Urinary bladder (tissue), 4 donors: Measurements from ENCODE around the gene SPATA12. TPM values are rescaled to one million over a fixed set of nuclear protein-coding genes. Genes with fewer than 3 reads are reported as not detected.
"Not testable (repeated sequence)": the region's sequence is repeated elsewhere in the genome, so short reads cannot be mapped to it uniquely, and the experiment has no call there.

Experiments
- DNase-seq: peaks from one replicate; pipeline ENCODE4 v3.0.0-alpha.2; 2015; ENCODE audit errors: extremely low spot score
- H3K27ac ChIP-seq: one replicate; pipeline ENCODE4 v1.5.1; 2013; ENCODE audit warnings: low read depth, mild to moderate bottlenecking, moderate library complexity
- H3K36me3 ChIP-seq: one replicate; pipeline ENCODE4 v1.6.1; 2013; ENCODE audit warnings: mild to moderate bottlenecking, moderate library complexity; ENCODE audit not compliant: insufficient read depth
- H3K4me1 ChIP-seq: one replicate; pipeline ENCODE4 v1.6.1; 2013; ENCODE audit warnings: mild to moderate bottlenecking, moderate library complexity; ENCODE audit not compliant: insufficient read depth
- H3K4me3 ChIP-seq: one replicate; pipeline ENCODE4 v1.5.1; 2013; ENCODE audit warnings: low read depth, low read length
- WGBS: extraction: QIAGEN DNeasy Blood & Tissue Kit; methylation state at CpG from one replicate; pipeline ENCODE4 v1.1.7; 2013; 5-methylcytosine and 5-hydroxymethylcytosine counted together
- polyA plus RNA-seq: library from polyadenylated mRNA; stranded (reverse); fragments of 200-250 nt; gene quantifications from one replicate; pipeline ENCODE4 v1.2.3, GENCODE V29; 2013
- total RNA-seq: library from RNA; depleted of rRNA; stranded (reverse); fragments of >200 nt; gene quantifications from one replicate; pipeline ENCODE4 v1.2.3, GENCODE V29; 2014
- donor health status: healthy with polysubstance abuse.
- donor health status: healthy.

The SPATA12 gene
- total and polyA plus RNA-seq, 2 donors, result 0.09 TPM; not detected in 1

- DNase-seq, result no peak
- 60% methylated on average over 3 of the region's 3 CpGs for WGBS
- Histone ChIP-seq H3K27ac (no peak overlapping the region), H3K4me1 (no peaks in the 10 kb centered on the region), H3K4me3 (no peak overlapping the region), H3K36me3 (no peaks in the 10 kb centered on the region)
Observed at GRCh38 chr3:57081173-57081572, 20.7 kb downstream of the SPATA12 start.

GRCh38 chr3:57082481-57082880 lies 22.0 kb downstream of the SPATA12 start:
- 95% methylated on average over 6 of the region's 6 CpGs for WGBS
- Histone ChIP-seq H3K4me3 (no peak overlapping the region), H3K4me1 (no peaks in the 10 kb centered on the region), H3K36me3 (no peaks in the 10 kb centered on the region), H3K27ac (no peak overlapping the region)
- DNase-seq, result no peak

- H3K4me1 ChIP-seq, H3K36me3 ChIP-seq, H3K27ac ChIP-seq, DNase-seq, H3K4me3 ChIP-seq: not testable (repeated sequence)
- 92% methylated on average over 16 of the region's 16 CpGs for WGBS
Observed at GRCh38 chr3:57083266-57083995, 23.0 kb downstream of the SPATA12 start.

GRCh38 chr3:57085211-57085610 lies 24.7 kb downstream of the SPATA12 start:
- Histone ChIP-seq H3K4me1 (no peaks in the 10 kb centered on the region), H3K36me3 (no peaks in the 10 kb centered on the region), H3K27ac (no peak overlapping the region), H3K4me3 (no peak overlapping the region)
- WGBS, result 94% methylated on average over 4 of the region's 4 CpGs
- DNase-seq, result no peak

- no peaks in the 10 kb centered on the region for H3K4me1 ChIP-seq
- H3K36me3 ChIP-seq, result no peaks in the 10 kb centered on the region
- no peak overlapping the region for H3K27ac ChIP-seq
- no peak overlapping the region for H3K4me3 ChIP-seq
- no peak for DNase-seq
Observed at GRCh38 chr3:57086201-57086600, 25.7 kb downstream of the SPATA12 start.

GRCh38 chr3:57087361-57088092 lies 27.1 kb downstream of the SPATA12 start:
- no peaks in the 10 kb centered on the region for H3K36me3 ChIP-seq
- H3K27ac ChIP-seq, result no peak overlapping the region
- H3K4me1 ChIP-seq, result no peaks in the 10 kb centered on the region
- no peak for DNase-seq
- no peak overlapping the region for H3K4me3 ChIP-seq
- WGBS, result 96% methylated on average over 1 of the region's 1 CpG

GRCh38 chr3:57088503-57088902 lies 28.0 kb downstream of the SPATA12 start:
- Histone ChIP-seq H3K4me1 (no peaks in the 10 kb centered on the region), H3K27ac (no peak overlapping the region), H3K4me3 (no peak overlapping the region), H3K36me3 (no peaks in the 10 kb centered on the region)
- DNase-seq, result no peak
- 75% methylated on average over 5 of the region's 5 CpGs for WGBS

GRCh38 chr3:57089043-57089442 lies 28.6 kb downstream of the SPATA12 start:
- no peak for DNase-seq
- H3K4me3 ChIP-seq, result no peak overlapping the region
- 96% methylated on average over 4 of the region's 4 CpGs for WGBS
- no peaks in the 10 kb centered on the region for H3K36me3 ChIP-seq
- H3K27ac ChIP-seq, result no peak overlapping the region
- no peaks in the 10 kb centered on the region for H3K4me1 ChIP-seq

GRCh38 chr3:57091521-57092273 lies 31.2 kb downstream of the SPATA12 start:
- no peak overlapping the region for H3K27ac ChIP-seq
- DNase-seq, result no peak
- no peaks in the 10 kb centered on the region for H3K36me3 ChIP-seq
- no peaks in the 10 kb centered on the region for H3K4me1 ChIP-seq
- WGBS, result 55% methylated on average over 3 of the region's 3 CpGs
- H3K4me3 ChIP-seq, result no peak overlapping the region

- no peak for DNase-seq
- no peaks in the 10 kb centered on the region for H3K4me1 ChIP-seq
- no peak overlapping the region for H3K4me3 ChIP-seq
- H3K36me3 ChIP-seq, result no peaks in the 10 kb centered on the region
- H3K27ac ChIP-seq, result no peak overlapping the region
Observed at GRCh38 chr3:57093489-57093888, 33.0 kb downstream of the SPATA12 start.

GRCh38 chr3:57093971-57094535 lies 33.6 kb downstream of the SPATA12 start:
- Histone ChIP-seq H3K27ac (no peak overlapping the region), H3K4me1 (no peaks in the 10 kb centered on the region), H3K36me3 (no peaks in the 10 kb centered on the region), H3K4me3 (no peak overlapping the region)
- no peak for DNase-seq
- WGBS, result 64% methylated on average over 6 of the region's 6 CpGs

- WGBS, result 62% methylated on average over 4 of the region's 4 CpGs
- Histone ChIP-seq H3K27ac (no peak overlapping the region), H3K4me1 (no peaks in the 10 kb centered on the region), H3K4me3 (no peak overlapping the region), H3K36me3 (no peaks in the 10 kb centered on the region)
- no peak for DNase-seq
Observed at GRCh38 chr3:57094575-57094974, 34.1 kb downstream of the SPATA12 start.

GRCh38 chr3:57095363-57095762 lies 34.9 kb downstream of the SPATA12 start:
- no peaks in the 10 kb centered on the region for H3K36me3 ChIP-seq
- DNase-seq, result no peak
- no peaks in the 10 kb centered on the region for H3K4me1 ChIP-seq
- whole genome bisulfite sequencing, result 91% methylated on average over 5 of the region's 5 CpGs
- H3K4me3 ChIP-seq, result no peak overlapping the region
- H3K27ac ChIP-seq, result no peak overlapping the region
